Nephron (organoid): ENCODE measurements around the gene SFMBT1.

ENCODE experiments used
- H3K27ac Mint-ChIP-seq, 3 experiments: 2 replicates each; pipeline ENCODE4 v1.8.0; 2020; ENCODE audit warnings: mixed read lengths in 3 of 3, mild to moderate bottlenecking in 2 of 3, moderate library complexity in 1 of 3
- H3K27me3 Mint-ChIP-seq: 2 replicates; pipeline ENCODE4 v1.8.0; 2021; ENCODE audit warnings: low read depth, mild to moderate bottlenecking, moderate library complexity, mixed read lengths
- H3K36me3 Mint-ChIP-seq: 2 replicates; pipeline ENCODE4 v1.8.0; 2020; ENCODE audit warnings: low read depth, mixed read lengths
- H3K4me1 Mint-ChIP-seq: 2 replicates; pipeline ENCODE4 v1.8.0; 2020; ENCODE audit warnings: mixed read lengths
- H3K4me3 Mint-ChIP-seq, 3 experiments: 2 replicates each; pipeline ENCODE4 v1.8.0; 2020; ENCODE audit warnings: mild to moderate bottlenecking in 3 of 3, mixed read lengths in 3 of 3, moderate library complexity in 2 of 3
- H3K9me3 Mint-ChIP-seq: 2 replicates; pipeline ENCODE4 v1.8.0; 2020; ENCODE audit warnings: mixed read lengths
- TF ChIP-seq, protein P1 (sequence below), 3 experiments: fragments of 200-600 bp; sonication (generic); IDR thresholded peaks; one replicate each; pipeline ENCODE4 v1.5.0; 2021; ENCODE audit warnings: antibody characterized with exemption in 3 of 3; ENCODE audit not compliant: unreplicated experiment in 3 of 3

The SFMBT1 gene

DNA sequence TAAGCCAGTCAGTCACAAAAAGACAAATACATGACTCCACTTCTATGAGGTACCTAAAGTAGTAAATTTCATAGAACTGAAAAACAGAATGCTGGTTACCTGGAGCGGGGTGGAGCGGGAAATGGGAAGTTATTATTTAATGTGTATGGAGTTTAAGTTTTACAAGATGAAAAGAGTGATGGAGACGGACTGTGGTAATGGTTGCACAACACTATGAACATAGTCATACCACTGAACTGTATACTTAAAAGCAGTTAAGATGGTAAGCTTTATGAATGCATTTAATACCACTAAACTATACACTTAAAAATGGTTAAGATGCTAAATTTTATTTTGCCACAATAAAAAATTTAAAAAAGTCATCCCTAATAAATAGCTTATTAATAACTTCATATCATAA, 23.2 kb downstream of the SFMBT1 start:
- H3K27me3 Mint-ChIP-seq: no peaks in the 10 kb centered on the region
- H3K4me3 Mint-ChIP-seq: no peak overlapping the region
- peaks cover 2% of the 10 kb centered on the region for H3K9me3 Mint-ChIP-seq
- no peaks in the 10 kb centered on the region for H3K4me1 Mint-ChIP-seq
- TF ChIP-seq, protein P1, sequence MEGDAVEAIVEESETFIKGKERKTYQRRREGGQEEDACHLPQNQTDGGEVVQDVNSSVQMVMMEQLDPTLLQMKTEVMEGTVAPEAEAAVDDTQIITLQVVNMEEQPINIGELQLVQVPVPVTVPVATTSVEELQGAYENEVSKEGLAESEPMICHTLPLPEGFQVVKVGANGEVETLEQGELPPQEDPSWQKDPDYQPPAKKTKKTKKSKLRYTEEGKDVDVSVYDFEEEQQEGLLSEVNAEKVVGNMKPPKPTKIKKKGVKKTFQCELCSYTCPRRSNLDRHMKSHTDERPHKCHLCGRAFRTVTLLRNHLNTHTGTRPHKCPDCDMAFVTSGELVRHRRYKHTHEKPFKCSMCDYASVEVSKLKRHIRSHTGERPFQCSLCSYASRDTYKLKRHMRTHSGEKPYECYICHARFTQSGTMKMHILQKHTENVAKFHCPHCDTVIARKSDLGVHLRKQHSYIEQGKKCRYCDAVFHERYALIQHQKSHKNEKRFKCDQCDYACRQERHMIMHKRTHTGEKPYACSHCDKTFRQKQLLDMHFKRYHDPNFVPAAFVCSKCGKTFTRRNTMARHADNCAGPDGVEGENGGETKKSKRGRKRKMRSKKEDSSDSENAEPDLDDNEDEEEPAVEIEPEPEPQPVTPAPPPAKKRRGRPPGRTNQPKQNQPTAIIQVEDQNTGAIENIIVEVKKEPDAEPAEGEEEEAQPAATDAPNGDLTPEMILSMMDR (IDR thresholded peaks at IDR 0.05; ENCODE audit: unreplicated experiment in 3 of 3): no peak
- H3K36me3 Mint-ChIP-seq: no peaks in the 10 kb centered on the region
- H3K27ac Mint-ChIP-seq: no peak overlapping the region

DNA sequence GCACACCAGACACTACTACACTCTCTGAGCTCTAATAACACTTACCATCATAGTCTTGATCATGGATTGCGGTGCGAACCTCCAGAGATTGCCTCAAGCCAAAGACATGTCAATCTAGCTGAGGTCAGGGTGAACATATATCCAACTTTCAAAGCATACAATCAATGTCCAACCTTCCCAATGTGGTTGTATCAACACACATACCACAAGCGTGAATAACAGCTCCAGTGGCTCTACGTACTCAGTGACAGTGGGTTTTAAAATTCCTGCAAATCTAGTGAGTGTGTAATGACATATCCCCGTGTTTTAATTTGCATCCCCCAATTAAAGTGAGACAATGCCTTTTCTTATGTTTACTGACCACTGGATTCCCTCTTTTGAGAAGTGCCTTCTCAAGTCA, 29.6 kb downstream of the SFMBT1 start:
- Mint-ChIP-seq H3K9me3 (no peaks in the 10 kb centered on the region), H3K4me3 (no peak overlapping the region), H3K4me1 (no peaks in the 10 kb centered on the region), H3K36me3 (no peaks in the 10 kb centered on the region), H3K27me3 (no peaks in the 10 kb centered on the region), H3K27ac (no peak overlapping the region)
- TF ChIP-seq, protein P1 (IDR thresholded peaks at IDR 0.05; ENCODE audit: unreplicated experiment in 3 of 3): no peak

DNA sequence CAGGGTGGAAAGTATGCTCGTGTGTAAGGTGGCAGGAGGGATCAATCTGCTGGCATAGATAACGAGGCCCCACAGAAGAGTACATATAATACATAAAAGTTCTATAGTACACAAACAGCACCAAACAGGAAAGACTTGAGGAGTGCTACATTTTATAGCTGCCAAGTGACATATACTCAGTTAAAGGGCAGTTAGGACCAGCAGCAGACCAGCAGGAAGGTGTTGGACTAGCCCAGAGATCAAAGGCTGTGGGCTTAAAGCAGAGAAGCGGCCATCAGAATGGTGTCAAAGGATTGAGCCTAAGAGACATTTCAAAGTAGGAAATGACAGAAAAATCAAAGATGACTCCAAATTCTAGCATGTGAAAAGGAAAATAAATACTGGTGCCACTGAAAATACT, 34.5 kb downstream of the SFMBT1 start:
- no peak overlapping the region for H3K4me3 Mint-ChIP-seq
- H3K4me1 Mint-ChIP-seq: no peaks in the 10 kb centered on the region
- H3K27me3 Mint-ChIP-seq: no peaks in the 10 kb centered on the region
- H3K36me3 Mint-ChIP-seq: no peaks in the 10 kb centered on the region
- no peak overlapping the region for H3K27ac Mint-ChIP-seq
- no peaks in the 10 kb centered on the region for H3K9me3 Mint-ChIP-seq
- TF ChIP-seq, protein P1 (IDR thresholded peaks at IDR 0.05; ENCODE audit: unreplicated experiment in 3 of 3): no peak

DNA sequence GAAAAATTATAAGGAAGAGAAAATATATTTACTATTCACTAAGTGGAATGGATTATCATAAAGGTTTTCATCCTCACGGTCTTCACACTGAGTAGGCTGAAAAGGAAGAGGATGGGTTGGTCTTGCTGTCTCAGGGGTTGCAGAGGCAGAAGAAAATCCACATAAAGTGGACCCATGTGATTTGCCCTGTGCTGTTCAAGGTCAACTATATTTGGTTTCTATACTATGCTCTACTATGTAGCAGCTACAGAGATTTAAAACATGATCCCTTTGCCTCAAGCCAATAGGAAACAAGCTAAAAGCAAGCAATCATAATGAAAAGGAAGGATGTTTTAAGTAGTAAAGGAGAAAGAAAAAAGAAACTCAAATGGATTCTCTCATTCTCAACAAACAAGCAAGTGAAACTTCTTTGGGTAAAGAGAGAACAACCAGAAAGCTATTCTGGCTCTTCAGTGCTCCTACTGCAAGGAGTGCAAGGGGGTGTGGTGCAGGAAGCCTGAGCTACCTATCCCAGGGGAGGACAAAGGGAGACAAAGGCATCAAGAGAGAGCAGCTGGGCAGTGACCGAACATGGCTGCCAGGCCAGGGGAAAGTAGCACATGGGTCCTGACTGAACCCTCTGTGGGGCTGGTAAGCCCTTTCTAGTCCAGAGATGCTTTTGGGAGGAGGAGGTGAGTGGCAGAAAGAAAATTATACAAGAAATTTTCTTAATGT, 35.9 kb downstream of the SFMBT1 start:
- TF ChIP-seq, protein P1 (IDR thresholded peaks at IDR 0.05; ENCODE audit: unreplicated experiment in 3 of 3): no peak
- Mint-ChIP-seq H3K27me3 (no peaks in the 10 kb centered on the region), H3K36me3 (no peaks in the 10 kb centered on the region), H3K4me1 (no peaks in the 10 kb centered on the region), H3K9me3 (no peaks in the 10 kb centered on the region), H3K27ac (no peak overlapping the region), H3K4me3 (no peak overlapping the region)

DNA sequence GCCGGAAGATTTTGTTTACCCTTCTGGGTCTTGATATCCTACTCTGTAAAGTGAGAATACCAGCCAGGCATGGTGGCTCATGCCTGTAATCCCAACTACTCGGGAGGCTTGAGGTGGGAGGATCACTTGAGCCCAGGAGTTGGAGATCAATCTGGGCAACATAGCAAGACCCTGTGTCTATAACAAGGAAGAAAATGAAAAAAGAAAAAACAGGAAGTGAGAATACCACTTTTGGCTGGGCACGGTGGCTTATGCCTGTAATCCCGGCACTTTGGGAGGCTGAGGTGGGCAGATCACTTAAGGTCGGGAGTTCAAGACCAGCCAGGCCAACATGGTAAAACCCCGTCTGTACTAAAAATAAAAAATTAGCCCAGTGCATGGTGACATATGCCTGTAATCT, 36.9 kb downstream of the SFMBT1 start:
- Mint-ChIP-seq H3K4me3 (no peak overlapping the region), H3K36me3 (no peaks in the 10 kb centered on the region), H3K27me3 (no peaks in the 10 kb centered on the region), H3K9me3 (no peaks in the 10 kb centered on the region), H3K4me1 (no peaks in the 10 kb centered on the region), H3K27ac (no peak overlapping the region)
- TF ChIP-seq, protein P1 (IDR thresholded peaks at IDR 0.05; ENCODE audit: unreplicated experiment in 3 of 3): no peak

DNA sequence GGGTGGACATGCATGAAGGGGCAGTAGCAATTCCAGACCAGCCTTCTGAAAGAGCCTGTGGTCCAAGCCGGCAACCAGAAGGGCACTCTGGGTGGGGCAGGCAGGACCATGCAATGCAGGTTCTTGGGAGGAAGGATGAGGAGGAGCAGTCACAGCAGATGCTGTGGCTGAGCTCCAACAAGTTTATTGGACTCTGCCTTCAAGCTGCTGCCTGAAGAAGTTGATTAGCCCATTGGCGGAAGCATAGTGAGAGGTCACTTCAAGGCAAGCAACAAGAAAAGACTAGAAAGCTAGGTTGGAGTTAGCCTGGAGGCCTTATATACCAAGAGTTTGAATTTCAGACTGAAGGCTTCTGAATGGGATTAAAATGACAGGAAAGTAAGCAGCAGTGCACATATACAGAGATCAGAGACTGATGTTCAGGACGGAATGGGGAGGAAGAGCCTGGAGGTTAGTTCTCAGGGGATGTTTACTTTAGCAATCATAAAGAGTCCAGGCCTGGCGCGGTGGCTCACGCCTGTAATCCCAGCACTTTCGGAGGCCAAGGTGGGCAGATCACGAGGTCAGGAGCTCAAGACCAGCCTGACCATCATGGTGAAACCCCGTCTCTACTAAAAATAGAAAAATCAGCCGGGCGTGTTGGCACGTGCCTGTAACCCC, 39.9 kb downstream of the SFMBT1 start:
- H3K27me3 Mint-ChIP-seq: no peaks in the 10 kb centered on the region
- no peaks in the 10 kb centered on the region for H3K9me3 Mint-ChIP-seq
- H3K4me3 Mint-ChIP-seq: no peak overlapping the region
- TF ChIP-seq, protein P1 (IDR thresholded peaks at IDR 0.05; ENCODE audit: unreplicated experiment in 3 of 3): no peak
- H3K27ac Mint-ChIP-seq: no peak overlapping the region
- no peaks in the 10 kb centered on the region for H3K4me1 Mint-ChIP-seq
- H3K36me3 Mint-ChIP-seq: no peaks in the 10 kb centered on the region
